Globus pallidus (tissue), 1 donor: ENCODE measurements around the gene GASK1A.
A peak's percentile ranks its signal among the peaks of the same experiment; 100 is the strongest.

Experiments used
- DNase-seq: peaks from one replicate; pipeline ENCODE4 v3.0.0-alpha.2; 2015; ENCODE audit warnings: low spot score

Gene GASK1A

GRCh38 chr3:43089081-43089480 is 110.0 kb downstream of the GASK1A start:
- DNase-seq = no peak

DNA sequence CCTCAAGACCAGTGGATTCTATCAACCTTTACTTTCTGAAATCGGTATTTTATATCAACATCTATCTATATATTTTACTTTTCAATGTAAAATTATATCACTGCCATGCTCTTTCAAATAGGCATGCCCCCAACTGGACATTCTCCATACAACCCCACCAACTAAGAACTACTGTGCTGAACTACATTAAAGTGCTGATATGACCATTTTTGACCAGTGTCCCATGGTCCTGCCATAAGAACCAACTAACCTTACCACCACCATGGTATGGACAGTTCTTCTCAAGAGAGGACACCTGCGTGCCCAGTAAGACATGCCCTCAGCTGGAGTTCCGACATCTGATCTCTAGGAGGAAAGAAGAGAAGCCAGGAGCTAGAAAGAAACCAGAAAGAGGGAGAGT is 111.1 kb downstream of the GASK1A start:
- DNase-seq = no peak

GRCh38 chr3:43091481-43091880 is 112.4 kb downstream of the GASK1A start:
- no peak for DNase-seq

- no peak for DNase-seq
These were observed 113.9 kb downstream of the GASK1A start for GRCh38 chr3:43093006-43093405.

GRCh38 chr3:43093974-43094373 is 114.9 kb downstream of the GASK1A start:
- DNase-seq = no peak

GRCh38 chr3:43094381-43094780 is 115.3 kb downstream of the GASK1A start:
- DNase-seq = no peak

- no peak for DNase-seq
These were observed 115.7 kb downstream of the GASK1A start for GRCh38 chr3:43094851-43095250.

- no peak for DNase-seq
These were observed 116.3 kb downstream of the GASK1A start for GRCh38 chr3:43095370-43095769.

DNA sequence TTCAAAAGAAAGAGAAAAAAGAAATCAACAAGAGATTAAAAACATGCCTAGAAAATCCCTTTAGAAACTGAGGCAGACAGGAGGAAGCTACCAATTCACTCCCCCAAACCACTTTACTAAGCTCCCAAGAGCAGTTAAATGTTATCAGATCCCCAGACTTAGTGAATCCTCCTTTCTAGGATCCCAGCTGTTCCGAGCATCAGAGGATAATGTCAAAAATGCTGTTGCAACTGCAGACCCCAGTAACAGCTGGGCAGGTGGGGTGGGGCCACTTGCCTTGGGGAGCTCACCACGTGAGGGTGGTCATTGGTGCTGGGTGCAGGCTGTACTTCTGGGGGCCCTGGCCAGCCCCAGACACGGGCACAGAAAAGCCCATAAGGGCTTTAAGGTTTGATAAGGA is 117.7 kb downstream of the GASK1A start:
- no peak for DNase-seq

DNA sequence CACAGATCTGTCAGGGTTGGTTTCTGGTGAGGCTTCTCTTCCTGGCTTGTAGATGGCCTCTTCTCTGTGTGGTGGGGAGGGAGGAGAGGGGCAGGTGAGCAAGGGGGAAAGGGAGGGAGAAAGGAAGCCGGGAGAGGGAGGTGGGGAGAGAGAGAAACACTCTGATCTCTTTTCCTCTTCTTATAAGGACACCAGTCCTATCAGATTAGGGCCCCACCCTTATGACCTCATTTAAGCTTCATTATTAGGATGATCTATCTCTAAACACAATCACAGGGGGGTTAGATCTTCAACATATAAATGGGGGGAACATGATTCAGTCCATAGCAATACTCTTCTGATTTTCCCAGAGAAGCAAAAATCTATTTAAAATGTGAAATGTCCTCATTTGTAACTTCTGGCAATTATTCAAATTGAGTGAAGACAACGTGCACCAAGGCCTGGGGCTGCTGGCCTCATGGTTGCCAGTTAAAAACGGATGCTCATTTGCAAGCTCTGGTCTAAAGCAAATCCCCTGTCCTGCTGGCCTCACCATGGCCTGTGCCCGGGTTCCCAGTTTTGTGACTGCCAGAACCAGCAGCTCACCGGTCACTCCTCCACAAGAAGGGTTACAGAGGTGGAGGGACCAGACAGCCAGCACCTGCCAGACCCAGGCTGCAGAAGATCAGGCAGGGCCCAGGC is 118.4 kb downstream of the GASK1A start:
- no peak for DNase-seq

DNA sequence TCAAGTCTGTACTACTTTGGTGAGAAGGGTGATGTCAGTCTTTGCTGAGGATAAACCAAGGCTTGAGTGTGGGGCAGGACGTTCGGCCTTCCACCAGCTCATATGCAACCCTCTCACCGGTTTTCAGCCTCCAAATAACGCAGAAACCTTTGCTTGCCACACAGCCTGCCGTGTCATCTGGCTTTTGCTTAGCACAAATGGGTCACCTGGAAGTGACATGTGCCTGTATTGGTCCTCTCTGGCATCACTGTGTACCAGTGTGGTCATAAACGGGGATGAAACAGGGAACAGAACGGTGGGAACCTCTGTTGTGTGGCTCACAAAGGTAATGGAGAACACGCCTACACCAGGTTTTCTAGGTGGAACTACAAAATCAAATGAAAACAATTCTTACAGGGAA is 119.7 kb downstream of the GASK1A start:
- no peak for DNase-seq

GRCh38 chr3:43102773-43103480 is 123.8 kb downstream of the GASK1A start:
- DNase-seq = no peak

DNA sequence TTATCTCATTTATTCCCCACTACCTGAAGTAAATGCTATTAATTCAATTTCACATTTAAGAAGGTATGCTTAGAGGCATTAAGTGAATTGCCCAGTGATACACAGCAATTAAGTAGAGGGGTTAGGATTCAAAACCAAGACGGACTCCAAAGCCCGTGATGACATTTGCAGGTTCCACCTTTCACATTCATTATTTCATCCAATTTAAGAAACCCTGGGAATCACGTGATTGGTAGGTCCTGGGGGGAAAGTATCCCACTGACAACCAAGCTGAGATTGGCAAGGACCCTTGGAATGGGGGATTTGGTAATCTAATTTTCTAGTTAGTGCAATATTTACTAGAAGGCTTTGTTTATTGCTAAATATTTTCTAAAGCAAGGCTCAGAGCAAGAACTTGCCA is 124.9 kb downstream of the GASK1A start:
- no peak for DNase-seq

GRCh38 chr3:43104660-43105595 is 125.8 kb downstream of the GASK1A start:
- DNase-seq = no peak

DNA sequence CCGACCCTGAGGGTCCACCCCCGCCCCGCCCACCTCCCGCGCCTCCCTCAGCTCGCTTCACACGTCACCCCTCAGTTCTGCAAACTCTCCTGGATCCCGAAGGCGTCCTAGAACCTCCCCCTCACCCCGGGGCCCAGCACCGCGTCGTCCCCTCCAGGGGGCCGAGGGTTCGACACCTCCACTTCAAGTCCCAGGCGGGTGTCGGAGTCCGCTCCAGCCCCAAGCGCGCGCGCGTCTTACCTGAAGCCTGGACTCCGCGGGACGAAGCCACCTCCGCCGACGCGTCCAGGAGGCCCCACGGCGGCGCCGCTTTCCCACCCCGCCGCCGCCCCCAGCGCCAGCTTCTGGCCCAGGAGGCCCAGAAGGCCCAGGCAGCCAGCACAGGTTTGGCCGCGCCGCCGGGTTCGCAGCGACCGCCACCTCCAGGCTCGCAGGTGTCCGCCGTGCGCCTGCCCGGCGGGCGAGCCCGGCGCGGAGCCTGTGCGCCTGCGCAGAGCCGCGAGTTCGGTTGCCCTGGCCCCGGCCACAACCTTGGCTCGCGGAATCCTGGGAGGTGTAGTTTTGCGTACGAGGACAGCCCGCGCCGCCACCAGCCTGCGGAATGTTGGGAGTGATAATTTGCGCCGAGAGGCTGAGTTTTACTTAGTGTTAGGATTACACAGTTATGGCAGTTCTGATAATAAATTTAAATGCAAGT is 126.6 kb downstream of the GASK1A start, which contains the start of gene POMGNT2:
Gene POMGNT2, minus strand, starts transcription at position 484 of the 697 bp plus-strand sequence. CDS start 24,648 bp downstream, outside the sequence.
- peak; percentile 87 for DNase-seq

GRCh38 chr3:43106293-43106628 is 127.2 kb downstream of the GASK1A start:
- no peak for DNase-seq
